Fibroblast of the conjunctiva (primary cell): Measurements from ENCODE around the gene BTBD16.

Experiments used
- DNase-seq: peaks from one replicate; pipeline ENCODE4 v3.0.0-alpha.2; 2010; ENCODE audit warnings: low read depth

Gene BTBD16

DNA sequence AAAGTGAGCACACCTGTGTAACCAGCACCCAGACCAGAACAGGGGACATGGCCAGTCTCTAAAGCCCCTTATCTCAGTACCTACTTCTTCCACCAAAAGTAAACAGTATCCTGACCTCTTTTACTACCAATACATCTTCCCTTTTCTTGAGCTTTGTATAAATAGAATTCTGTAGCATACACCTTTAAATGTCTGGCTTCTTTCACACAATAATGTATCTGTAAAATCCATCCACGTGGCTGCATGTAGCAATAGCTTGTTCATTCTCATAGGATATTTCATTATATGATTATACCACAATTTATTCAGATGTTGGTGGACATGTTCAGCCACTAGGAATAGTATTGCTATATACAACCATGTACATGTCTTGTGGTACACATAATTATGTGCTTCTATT is 40.6 kb downstream of the BTBD16 start:
- DNase-seq: no peak

DNA sequence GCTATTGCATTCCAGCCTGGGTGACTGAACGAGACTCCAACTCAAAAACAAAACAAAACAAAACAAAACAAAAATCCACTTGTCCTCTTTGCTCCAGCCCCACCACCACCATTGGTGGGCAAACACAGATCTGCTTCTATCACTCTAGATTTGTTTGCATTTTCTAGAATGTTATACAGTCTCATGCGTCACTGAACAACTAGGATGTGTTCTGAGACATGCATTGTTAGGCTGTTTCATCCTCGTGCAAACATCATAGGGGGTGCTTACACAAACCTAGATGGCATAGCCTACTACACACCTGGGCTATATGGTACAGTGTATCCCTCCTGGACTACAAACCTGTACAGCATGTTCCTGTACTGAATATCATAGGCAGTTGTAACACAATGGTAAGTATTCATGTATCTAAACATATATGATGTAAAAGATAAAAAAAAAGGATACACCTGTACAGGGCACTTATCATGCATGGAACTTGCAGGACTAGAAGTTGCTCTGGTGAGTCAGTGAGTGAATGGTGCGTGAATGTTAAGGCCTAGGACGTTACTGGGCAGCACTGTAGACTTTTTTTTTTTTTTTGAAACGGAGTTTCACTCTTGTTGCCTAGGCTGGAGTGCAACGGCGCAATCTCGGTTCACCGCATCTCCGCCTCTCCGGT is 45.3 kb downstream of the BTBD16 start:
- no peak for DNase-seq

DNA sequence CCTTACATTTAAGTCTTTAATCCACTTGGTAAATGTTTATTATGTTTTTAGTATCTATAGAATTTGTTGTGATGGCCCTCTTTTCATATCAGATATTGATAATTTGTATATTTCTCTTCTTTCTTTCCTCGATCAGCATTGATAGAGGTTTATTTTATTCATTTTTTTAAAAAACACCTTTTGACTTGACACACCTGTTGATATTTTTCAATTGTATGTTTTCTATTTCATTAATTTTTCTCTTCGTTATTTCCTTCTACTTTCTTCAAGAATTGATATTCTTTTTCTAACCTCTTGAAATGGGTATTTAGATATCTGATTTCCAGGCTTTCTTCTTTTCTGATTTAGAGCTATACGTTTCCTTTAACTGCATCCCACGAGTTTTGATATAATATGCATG is 50.9 kb downstream of the BTBD16 start:
- no peak for DNase-seq

DNA sequence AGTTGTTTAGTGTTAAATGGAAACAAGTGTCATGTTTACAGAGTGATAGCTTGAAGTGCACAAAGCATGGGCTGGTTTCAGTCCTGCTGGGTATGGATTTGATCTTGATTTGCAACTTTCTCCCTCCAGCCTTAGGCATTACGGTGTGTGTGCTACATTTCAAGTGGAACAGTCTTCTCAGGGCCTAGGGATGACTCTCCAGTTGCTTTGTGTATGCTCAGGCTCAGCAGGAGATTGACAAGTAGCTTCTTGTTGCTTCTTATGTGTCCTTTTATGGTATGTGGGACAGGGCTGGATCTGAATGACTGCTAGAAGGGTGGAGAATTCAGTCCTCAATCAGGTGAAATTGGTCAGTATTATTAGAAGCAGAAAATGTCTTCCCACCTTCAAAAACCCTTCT is 52.1 kb downstream of the BTBD16 start:
- DNase-seq: no peak

DNA sequence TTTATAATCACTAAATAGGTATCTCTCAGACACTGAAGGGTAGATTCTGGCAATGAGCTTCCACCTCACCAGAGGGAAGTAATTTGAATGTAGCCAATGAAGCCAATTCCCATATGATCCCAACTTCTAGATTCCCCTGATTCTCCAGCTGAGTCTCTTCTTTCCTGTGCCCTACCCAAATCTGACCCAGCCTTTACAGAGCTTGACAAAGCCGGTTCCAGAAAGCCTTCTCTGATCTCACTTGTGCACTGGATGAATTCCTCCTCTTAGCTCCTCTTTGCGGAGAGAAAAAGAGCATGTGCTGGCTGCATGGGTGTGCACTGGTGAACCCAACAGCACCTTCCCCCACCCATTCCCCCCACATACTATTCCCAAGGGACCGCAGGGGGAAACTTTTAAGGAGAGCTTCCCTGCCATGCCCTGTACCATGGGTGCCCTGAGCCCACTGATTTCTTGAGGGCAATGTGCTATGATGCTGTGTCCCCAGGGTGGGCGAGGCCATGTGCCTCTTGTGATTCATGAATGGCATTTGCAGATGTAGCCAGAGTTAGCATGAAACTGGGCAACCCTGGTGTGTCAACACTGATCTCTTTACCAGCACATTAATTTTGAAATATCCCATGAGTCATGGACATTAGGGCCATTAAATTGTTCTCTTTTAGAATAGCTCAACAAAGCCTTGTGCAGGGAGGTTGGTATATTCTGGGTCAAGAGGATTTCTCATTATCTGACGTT is 53.0 kb downstream of the BTBD16 start:
- no peak for DNase-seq

DNA sequence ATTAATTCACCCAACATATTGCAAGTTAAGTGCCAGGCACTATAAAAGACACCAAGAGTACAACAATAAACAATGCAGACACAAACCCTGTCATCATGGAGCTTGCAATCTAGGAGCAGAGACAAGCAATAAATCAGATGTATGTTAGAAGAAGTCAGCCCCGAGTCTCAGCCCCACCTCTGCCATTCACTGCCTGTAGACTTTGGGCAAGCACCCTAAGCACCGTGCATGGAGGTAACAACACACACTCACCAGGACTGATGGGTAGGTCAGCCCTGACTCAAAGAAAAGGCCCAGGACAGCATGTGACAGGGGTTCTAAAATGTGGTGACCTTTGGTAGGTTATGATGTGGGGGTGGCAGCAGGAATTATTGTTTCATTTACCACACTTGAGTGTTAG is 54.1 kb downstream of the BTBD16 start:
- DNase-seq: no peak

DNA sequence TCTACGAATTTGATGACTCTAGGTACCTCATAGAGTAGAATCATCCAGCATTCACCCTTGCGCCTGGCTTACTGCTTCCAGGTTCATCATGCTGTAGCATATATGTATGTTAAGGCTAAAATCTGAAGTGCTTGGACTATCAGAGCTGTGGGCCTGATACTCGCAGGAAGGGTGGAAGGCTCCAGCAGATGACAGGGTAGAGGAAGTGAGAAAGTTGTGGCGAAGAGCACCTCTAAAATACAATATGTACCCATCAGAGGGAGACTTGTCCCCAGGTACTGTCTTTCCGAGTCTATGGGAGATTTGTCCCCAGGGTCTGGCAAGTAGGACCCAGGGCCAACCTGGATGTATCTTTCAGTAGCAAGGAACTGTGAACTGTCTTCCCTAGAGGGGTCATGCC is 55.3 kb downstream of the BTBD16 start:
- DNase-seq: no peak

DNA sequence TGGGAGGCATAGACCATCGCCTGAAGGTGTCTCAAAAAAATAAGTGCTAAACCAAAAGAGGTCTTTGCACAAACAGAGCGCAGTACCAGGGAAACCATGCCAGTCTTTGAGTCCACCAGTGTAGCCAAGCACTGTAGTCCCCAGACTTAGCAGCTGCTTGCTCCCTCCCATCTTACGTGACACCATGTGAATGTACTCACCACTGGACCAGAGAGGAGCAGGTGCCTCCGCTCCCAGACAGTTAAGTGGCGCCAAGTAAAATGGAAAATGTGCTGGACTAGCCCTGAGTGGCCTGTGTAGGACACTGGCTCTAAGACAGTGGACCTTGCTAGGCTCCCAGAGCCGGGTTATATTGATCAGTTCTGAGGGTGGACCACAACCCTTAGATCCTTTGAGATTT is 55.7 kb downstream of the BTBD16 start:
- no peak for DNase-seq

DNA sequence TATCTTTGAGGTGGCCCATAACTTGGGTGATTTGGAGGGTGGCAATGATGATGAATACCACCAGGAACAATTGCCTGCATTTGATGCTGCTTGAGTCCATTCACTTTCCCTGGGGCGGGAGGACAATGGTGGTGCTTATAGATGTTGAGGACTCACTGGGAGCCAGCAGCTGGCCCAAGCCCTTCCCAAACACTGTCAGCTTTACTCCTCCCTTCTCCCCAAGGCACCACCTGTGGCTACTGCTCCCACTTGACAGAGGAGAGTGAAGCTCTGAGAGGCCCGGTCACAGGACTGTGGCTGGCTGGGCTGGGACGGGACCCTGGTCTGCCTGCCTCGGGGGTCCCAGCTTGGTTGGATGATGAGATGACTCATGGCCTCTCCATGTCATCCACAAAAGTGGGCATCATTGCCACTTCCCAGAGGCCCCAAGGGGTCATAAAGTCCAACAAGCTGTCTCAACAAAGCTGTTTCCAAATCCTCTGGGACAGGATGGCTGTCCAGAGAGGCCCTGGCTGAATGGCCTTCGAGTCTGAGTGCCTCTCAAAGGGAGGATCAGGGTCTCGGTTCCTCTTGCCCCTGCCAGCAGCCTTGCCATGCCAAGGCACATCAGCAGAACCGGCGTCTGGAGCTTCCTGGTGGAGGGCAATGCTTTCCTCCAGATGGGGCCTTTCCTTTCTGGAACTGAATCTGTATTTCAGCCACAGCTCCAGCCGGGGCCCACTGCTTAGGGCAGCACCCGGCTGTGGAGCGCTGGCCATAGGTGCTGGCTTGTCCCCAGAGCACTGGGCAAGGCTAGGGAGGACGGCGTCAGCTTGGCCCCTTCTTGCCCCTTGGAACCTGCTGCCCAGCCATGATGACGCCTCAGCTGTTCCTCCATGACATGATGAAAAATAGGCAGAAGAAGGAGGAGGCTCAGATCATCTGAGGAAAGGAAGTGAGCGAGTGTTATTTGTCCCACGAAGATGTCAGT is 56.4 kb downstream of the BTBD16 start:
- DNase-seq: no peak

DNA sequence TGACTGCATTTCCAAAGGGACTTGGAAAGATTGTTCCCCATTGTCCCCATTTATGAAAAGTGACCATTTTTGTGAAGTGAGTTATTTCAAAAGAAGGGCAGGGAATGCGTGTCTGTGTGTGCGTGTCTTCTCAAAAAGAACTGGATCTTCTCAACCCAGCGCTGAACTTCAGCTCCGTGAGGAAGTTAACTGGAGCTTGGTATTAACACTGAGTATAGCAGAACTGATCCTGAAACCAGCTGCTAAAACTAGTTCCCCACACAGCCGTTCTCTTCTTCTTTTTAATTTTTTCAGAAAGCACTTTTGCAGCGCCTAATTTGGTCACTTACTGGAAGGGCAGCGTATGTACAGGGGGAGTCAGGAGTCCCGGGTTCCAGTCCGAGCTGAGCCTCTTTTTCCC is 57.6 kb downstream of the BTBD16 start:
- no peak for DNase-seq

DNA sequence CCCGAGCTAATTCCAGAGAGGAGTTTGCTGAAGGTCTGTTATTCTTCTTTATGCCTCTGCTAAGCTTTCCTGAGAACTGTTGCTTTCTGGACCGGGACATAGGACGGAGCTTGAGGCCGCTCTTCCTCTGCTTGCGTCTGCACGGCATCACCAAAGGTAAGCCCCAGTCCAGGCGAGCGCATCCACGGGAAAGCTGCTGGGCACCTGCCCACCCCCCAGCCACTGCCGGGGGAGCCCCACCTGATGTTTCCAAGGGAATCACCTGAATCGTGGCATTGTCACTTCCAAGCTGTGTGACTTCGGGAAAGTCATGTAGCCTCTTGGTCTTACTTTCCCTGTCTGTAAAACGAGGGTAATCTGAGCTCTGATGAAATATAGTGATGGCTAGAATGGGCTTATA is 58.3 kb downstream of the BTBD16 start:
- no peak for DNase-seq

- DNase-seq: no peak
These were observed 60.0 kb downstream of the BTBD16 start for GRCh38 chr10:122331100-122331499.

DNA sequence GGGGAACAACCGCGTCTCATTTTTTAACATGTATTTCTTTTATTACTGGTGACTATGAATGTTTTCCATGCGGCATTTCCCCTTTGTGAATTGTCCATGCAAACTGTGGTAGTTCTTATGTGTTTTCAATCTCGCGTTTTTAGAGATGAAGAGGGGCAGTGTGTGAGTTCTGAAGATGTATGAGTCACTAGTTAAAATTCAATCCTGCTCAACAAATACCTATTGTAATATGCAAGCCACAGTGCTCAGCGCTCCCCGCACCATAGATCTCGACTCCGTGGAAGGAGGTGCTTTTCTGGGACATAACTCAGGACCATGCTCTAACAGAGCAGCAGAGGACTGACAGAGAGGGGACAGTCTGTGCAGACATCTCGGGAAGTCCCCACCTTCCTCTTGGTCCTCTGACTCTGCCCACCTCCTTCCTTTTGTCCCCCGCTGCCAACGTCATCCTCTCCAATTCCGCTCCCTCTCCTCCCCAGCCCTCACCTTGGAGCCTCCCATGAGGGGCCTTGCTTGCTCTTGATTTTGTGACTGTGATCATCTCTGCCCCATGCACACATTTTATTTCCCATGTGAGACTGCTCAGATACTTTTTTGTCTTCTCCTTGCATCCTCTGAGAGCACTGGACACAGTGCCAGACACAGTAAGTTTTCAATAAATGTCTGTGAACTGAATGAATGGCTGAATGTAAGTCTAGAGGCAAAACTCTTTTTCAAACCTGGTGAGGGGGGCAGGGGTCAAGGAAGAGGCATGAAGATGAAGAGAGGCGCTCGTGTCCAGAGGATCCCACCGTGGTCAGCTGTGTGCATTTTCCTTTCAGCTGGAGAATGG is 60.7 kb downstream of the BTBD16 start:
- no peak for DNase-seq

- DNase-seq: no peak
These were observed 61.9 kb downstream of the BTBD16 start for GRCh38 chr10:122333037-122333436.

DNA sequence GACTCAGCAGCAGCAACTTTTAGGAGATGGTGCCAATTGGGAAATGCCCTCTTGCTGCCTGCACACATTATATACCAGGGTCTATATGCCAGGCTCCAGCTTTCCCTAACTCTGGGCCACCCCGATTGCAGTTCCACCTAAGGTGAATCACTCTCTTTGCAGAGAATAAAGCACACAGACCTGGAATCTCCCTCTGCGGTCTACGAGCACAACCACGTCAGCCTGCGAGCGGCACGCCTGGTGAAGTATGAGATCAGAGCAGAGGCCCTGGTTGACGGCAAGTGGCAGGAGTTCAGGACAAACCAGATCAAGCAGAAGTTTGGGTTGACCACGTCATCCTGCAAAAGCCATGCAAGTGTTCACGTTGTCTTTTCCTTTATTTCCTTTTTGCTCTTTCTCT is 65.2 kb downstream of the BTBD16 start:
- no peak for DNase-seq

GRCh38 chr10:122336961-122337360 is 65.9 kb downstream of the BTBD16 start:
- no peak for DNase-seq

DNA sequence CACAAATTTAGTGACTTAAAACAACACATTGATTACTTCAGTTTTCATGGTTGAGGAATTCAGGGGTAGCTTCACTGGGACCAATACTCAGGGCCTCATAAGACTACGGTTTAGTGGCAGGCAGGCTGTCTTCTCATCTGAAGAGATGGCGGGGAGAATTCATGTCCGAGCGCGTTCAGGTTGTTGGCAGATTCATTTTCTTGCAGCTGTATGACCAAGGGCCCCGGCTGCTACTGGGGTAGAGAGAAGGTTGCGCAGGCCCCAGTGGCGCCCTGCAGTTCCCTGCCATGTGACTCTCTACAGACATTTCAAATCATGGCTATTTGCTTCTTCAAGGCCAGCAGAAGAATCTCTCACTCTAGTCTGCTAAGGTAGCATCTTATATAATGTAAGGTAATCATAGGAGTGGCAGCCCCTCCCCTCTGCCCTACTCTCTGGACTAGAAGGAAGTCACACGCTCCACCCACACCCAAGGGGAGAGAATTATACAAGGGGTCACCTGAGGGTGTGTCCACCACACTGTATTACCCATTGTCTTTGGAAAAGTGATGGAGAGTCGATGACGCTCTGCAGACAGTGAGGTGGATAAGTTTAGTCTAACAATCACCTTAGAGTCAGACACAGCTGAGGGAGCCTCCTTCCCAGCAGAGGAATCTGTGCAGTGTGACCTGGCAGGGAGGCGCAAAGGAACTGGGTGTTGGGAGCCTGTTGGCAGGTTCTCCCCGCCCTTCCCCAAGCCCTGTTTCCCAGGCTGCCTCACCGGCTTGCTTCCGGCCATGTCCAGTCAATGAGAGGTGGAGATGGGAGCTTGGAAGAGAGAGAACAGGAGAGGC is 67.7 kb downstream of the BTBD16 start:
- no peak for DNase-seq

DNA sequence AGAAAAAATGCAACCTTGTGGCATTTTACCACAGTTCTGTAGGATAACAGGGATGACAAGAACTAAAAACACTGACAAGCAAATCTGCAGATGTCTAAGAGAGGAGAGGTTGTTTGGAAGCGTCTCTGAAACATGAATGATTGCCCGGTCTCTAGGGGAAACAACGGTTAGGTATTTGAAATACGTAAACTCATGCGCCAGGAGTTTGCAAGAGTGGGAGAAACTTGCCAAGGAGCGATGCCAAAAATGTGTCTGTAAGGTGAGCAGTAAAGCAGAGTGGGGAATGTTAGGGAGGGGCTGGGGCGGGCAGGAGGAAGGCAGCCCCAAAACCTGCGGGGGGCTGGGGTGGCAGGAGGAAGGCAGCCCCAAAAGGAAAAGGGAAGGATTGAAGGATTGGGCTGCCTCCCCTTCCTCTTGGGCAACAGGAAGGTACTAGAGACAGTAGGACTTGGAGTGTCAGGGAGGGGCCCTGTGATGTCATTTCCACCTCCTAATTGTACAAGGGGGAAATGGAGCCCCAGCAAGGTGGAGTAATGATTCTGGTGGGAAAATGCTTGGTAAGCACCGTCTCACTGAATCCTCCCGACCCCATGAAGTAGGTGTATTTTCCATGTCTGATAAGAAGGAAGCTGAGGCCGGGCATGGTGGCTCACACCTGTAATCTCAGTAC is 70.2 kb downstream of the BTBD16 start:
- no peak for DNase-seq

- DNase-seq: peak; percentile 46
These were observed 71.4 kb downstream of the BTBD16 start for GRCh38 chr10:122342293-122343134.
